ENCODE measurements around the gene TBC1D4. TPM values are rescaled to one million over a fixed set of nuclear protein-coding genes. Genes with fewer than 3 reads are reported as not detected.

Gene TBC1D4
- total RNA-seq, 1 experiment from 2014 or later = 177 TPM

DNA sequence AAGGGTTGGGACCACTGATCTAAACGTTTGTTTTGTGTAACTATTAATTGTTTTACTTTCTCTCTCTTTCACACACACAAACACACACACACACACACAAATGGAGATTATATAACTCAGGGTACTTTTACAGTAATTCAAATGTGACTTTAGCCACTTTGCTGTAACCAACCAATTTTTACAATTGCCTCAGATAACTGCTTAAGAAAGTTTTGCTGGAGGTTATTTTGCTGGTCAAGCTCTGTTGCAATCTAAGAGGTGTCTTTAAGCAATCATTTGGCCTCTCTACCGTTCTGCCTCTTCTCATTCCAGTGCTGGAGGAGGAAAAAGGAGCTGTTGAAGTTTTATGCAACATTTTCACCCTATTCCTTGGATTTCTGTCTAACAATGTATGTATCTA lies 63.0 kb downstream of the TBC1D4 start:
- Mint-ChIP-seq H3K27me3 (ENCODE audit: insufficient read depth, unreplicated experiment) (no peaks in the 10 kb centered on the region), H3K36me3 (ENCODE audit: insufficient read depth, unreplicated experiment) (peaks cover 32% of the 10 kb centered on the region), H3K9me3 (ENCODE audit: unreplicated experiment) (no peaks in the 10 kb centered on the region), H3K4me1 (ENCODE audit: low read depth, unreplicated experiment) (peaks cover 20% of the 10 kb centered on the region), H3K27ac (ENCODE audit: unreplicated experiment) (peak overlapping the region; percentile 10), H3K4me3 (ENCODE audit: unreplicated experiment) (no peak overlapping the region)
- no peaks in the 10 kb centered on the region for H3K36me3 ChIP-seq (ENCODE audit: control insufficient read depth, insufficient read depth, low read length)
- CTCF ChIA-PET = no interaction called here
- no TSS peak for BruUV-seq (replicated peaks)
- H3K9me3 ChIP-seq = no peaks in the 10 kb centered on the region
- no peak for TF ChIP-seq CTCF (IDR thresholded peaks at IDR 0.05; ENCODE audit: insufficient read depth in 1 of 2, low read depth in 1 of 2, low read length in 1 of 2, severe bottlenecking in 1 of 2, unreplicated experiment in 1 of 2)
- no peaks in the 10 kb centered on the region for H3K27me3 ChIP-seq (replicated peaks; ENCODE audit: control insufficient read depth, insufficient read depth, low read length)
- no peak overlapping the region for H3K4me3 ChIP-seq (ENCODE audit: low read depth, low read length)
- peaks cover 34% of the 10 kb centered on the region for H3K4me1 ChIP-seq
- DNase-seq = no peak
- intact Hi-C loops (cut with micrococcal nuclease; ENCODE audit: unreplicated experiment) = no loop called here
- POLR2A ChIA-PET = interaction anchor here (0.6 kb wide), 1 partner anchor 18 kb away, joined by 4 read pairs; no protein-coding TSS in a partner anchor

GRCh38 chr13:75418186-75418843 lies 63.7 kb downstream of the TBC1D4 start:
- DNase-seq = no peak
- peaks cover 38% of the 10 kb centered on the region for H3K4me1 ChIP-seq
- no peak overlapping the region for H3K4me3 ChIP-seq (ENCODE audit: low read depth, low read length)
- ChIA-PET CTCF (interaction anchor here (0.6 to 0.9 kb wide), 3 partner anchors 61 to 240 kb away, joined by 3 read pairs; partner anchors contain the start of gene TBC1D4), POLR2A (interaction anchor here (0.6 kb wide), 1 partner anchor 17 kb away, joined by 4 read pairs; no protein-coding TSS in a partner anchor)
- Mint-ChIP-seq H3K27me3 (ENCODE audit: insufficient read depth, unreplicated experiment) (no peaks in the 10 kb centered on the region), H3K9me3 (ENCODE audit: unreplicated experiment) (no peaks in the 10 kb centered on the region), H3K4me1 (ENCODE audit: low read depth, unreplicated experiment) (peaks cover 21% of the 10 kb centered on the region), H3K36me3 (ENCODE audit: insufficient read depth, unreplicated experiment) (peaks cover 38% of the 10 kb centered on the region), H3K4me3 (ENCODE audit: unreplicated experiment) (no peak overlapping the region), H3K27ac (ENCODE audit: unreplicated experiment) (no peak overlapping the region)
- intact Hi-C loops (cut with micrococcal nuclease; ENCODE audit: unreplicated experiment) = no loop called here
- no TSS peak for BruUV-seq (replicated peaks)
- TF ChIP-seq CTCF (IDR thresholded peaks at IDR 0.05; ENCODE audit: insufficient read depth in 1 of 2, low read depth in 1 of 2, low read length in 1 of 2, severe bottlenecking in 1 of 2, unreplicated experiment in 1 of 2) = no peak
- no peaks in the 10 kb centered on the region for H3K27me3 ChIP-seq (replicated peaks; ENCODE audit: control insufficient read depth, insufficient read depth, low read length)
- no peaks in the 10 kb centered on the region for H3K9me3 ChIP-seq
- H3K36me3 ChIP-seq (ENCODE audit: control insufficient read depth, insufficient read depth, low read length) = no peaks in the 10 kb centered on the region

DNA sequence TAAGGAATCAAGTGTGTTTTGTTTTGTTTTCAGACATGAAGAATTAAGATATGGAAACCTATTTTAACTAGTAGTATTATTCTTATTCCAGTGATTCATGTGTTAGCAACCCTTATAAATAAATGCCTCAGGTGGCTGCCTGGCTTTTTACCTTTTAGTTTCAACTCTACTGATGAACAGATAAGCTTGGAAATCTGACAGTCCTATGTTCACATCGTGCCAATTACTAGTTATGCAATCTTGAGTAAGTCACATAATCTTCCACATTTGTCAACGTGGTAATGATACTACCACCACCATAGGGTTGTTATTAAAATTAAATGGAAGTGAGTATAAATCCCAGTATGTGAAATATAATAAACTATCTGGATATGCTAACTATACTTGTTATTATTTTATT lies 64.3 kb downstream of the TBC1D4 start:
- no peak for DNase-seq
- CTCF ChIA-PET = interaction anchor here (0.6 to 0.9 kb wide), 3 partner anchors 60 to 240 kb away, joined by 3 read pairs; partner anchors contain the start of gene TBC1D4
- Mint-ChIP-seq H3K4me1 (ENCODE audit: low read depth, unreplicated experiment) (peaks cover 21% of the 10 kb centered on the region), H3K27me3 (ENCODE audit: insufficient read depth, unreplicated experiment) (no peaks in the 10 kb centered on the region), H3K27ac (ENCODE audit: unreplicated experiment) (no peak overlapping the region), H3K4me3 (ENCODE audit: unreplicated experiment) (no peak overlapping the region), H3K9me3 (ENCODE audit: unreplicated experiment) (no peaks in the 10 kb centered on the region), H3K36me3 (ENCODE audit: insufficient read depth, unreplicated experiment) (peaks cover 43% of the 10 kb centered on the region)
- Histone ChIP-seq H3K27me3 (replicated peaks; ENCODE audit: control insufficient read depth, insufficient read depth, low read length) (no peaks in the 10 kb centered on the region), H3K36me3 (ENCODE audit: control insufficient read depth, insufficient read depth, low read length) (no peaks in the 10 kb centered on the region), H3K9me3 (no peaks in the 10 kb centered on the region), H3K4me3 (ENCODE audit: low read depth, low read length) (no peak overlapping the region), H3K4me1 (peaks cover 40% of the 10 kb centered on the region)
- POLR2A ChIA-PET = no interaction called here
- TF ChIP-seq CTCF (IDR thresholded peaks at IDR 0.05; ENCODE audit: insufficient read depth in 1 of 2, low read depth in 1 of 2, low read length in 1 of 2, severe bottlenecking in 1 of 2, unreplicated experiment in 1 of 2) = no peak
- intact Hi-C loops (cut with micrococcal nuclease; ENCODE audit: unreplicated experiment) = loop anchor here (2.0 kb wide), 1 partner anchor 15 kb away; no protein-coding TSS in a partner anchor
- BruUV-seq (replicated peaks) = no TSS peak
